Spleen (tissue), 7 donors: ENCODE data around the gene SAP130.

Source experiments
- POLR2A ChIP-seq, 3 donors: fragments of 450-650 bp; IDR thresholded peaks; one replicate each; pipeline ENCODE4 v1.5.1; 2017; ENCODE audit warnings: antibody characterized with exemption in 3 of 3, mild to moderate bottlenecking in 1 of 3
- POLR2AphosphoS5 ChIP-seq, 3 donors: sonication (generic); formaldehyde crosslinking; IDR thresholded peaks; one replicate each; pipeline ENCODE4 v1.5.1; 2017; ENCODE audit warnings: antibody characterized with exemption in 3 of 3
- TF ChIP-seq, protein P1 (sequence below), 11 experiments: fragments of 200-600 bp in 7 of 11; fragments of 450-650 bp in 4 of 11; sonication (generic) in 4 of 11; IDR thresholded peaks in 8 of 11; conservative IDR thresholded peaks in 3 of 11; 1 replicate in 7 of 11; 2 replicates in 4 of 11; pipeline versions ENCODE4 v1.4.0 to v1.8.0; 2016 to 2021; ENCODE audit warnings: antibody characterized with exemption in 11 of 11, inconsistent platforms in 4 of 11, mild to moderate bottlenecking in 1 of 11
- donor health status: DM: no; HTN: no; CAD: no; lungs with moderate emphysema.
- donor health status: DM: no; HTN: no; CAD: no.
- donor health status: DM: no; HTN: no; CAD: no.

DNA sequence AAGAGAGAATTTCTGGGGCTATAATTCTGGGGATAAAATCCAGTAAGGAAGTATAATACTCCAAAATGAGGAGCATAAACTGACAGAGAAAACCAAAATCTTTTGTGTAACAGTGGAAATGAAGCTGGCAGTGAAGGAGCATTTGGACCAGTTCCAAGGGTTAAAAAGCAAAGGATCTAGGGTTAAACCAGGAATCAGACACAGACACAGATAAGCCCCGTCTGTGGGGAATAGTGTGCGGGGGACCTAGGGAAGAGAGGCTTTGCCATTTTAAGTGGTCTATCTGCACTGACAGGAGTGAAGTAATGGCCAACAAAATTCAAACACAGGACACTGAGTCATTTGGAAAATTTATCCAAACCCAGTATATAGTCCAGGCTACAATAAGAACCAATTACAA lies 23.4 kb downstream of the SAP130 start:
- TF ChIP-seq POLR2AphosphoS5 (IDR thresholded peaks at IDR 0.05), result no peak
- TF ChIP-seq, protein P1, sequence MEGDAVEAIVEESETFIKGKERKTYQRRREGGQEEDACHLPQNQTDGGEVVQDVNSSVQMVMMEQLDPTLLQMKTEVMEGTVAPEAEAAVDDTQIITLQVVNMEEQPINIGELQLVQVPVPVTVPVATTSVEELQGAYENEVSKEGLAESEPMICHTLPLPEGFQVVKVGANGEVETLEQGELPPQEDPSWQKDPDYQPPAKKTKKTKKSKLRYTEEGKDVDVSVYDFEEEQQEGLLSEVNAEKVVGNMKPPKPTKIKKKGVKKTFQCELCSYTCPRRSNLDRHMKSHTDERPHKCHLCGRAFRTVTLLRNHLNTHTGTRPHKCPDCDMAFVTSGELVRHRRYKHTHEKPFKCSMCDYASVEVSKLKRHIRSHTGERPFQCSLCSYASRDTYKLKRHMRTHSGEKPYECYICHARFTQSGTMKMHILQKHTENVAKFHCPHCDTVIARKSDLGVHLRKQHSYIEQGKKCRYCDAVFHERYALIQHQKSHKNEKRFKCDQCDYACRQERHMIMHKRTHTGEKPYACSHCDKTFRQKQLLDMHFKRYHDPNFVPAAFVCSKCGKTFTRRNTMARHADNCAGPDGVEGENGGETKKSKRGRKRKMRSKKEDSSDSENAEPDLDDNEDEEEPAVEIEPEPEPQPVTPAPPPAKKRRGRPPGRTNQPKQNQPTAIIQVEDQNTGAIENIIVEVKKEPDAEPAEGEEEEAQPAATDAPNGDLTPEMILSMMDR (IDR thresholded peaks at IDR 0.05 in 8 of 11, conservative IDR thresholded peaks at IDR 0.05 in 3 of 11), result no peak
- no peak for TF ChIP-seq POLR2A (IDR thresholded peaks at IDR 0.05)
